Measurements from ENCODE around the gene DLGAP4.
"Not testable (repeated sequence)": the region's sequence is repeated elsewhere in the genome, so short reads cannot be mapped to it uniquely, and the experiment has no call there.

The DLGAP4 gene

GRCh38 chr20:36374995-36375394 lies 68.9 kb downstream of the DLGAP4 start:
- H3K4me3 ChIP-seq (ENCODE audit: low read depth, low read length), result no peak overlapping the region
- no peak for TF ChIP-seq CTCF (conservative IDR thresholded peaks at IDR 0.05; ENCODE audit: low read depth, low read length)
- DNase-seq (ENCODE audit: low read depth), result no peak

DNA sequence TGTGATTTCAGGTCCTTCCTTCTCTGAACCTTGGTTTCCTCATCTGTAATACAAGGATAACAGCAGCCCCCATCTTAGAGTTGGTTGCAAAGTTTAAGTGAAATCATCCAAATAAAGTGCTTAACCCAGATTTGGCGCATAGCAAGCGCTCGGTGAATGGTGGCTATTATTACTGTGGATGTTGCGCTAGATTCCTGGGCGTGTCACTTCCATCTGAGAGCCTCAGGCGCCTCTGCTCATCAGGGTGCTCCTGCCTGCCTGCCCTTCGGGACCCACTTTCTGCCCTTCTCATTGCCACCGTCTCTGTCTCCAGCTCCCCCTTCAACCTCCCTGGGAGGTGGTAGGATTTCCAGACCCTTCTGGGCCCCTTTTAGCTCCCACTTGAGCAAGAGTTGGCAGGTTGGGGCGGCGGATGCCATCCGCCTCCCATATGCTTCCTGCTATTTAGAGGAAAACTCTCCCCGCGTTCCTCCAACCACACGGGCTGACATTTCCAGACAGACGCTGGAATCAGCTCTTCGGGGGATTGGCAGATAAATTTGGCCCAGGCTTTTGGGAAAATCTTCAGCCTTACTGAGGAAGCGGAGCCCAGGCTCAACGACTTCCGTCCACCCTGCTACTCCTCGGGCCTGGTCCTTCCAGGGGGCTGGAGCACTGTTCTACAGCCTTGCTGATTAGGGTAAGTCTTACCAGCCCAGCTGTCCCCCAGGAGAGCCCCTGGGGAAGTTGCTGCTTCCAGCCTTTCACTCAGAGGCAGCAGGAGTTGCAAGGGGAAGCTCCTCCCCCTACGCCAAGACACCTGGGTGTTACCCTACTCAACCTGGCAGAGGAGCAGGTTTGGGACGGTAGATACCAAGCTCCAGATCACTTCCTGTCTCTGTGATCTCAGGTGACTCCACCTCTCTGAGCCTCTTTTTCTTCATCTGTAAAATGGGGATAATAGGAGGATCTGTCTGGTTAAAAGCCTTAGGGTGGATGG lies 71.5 kb downstream of the DLGAP4 start:
- no peak for TF ChIP-seq CTCF (conservative IDR thresholded peaks at IDR 0.05; ENCODE audit: low read depth, low read length)
- no peak overlapping the region for H3K4me3 ChIP-seq (ENCODE audit: low read depth, low read length)
- no peak for DNase-seq (ENCODE audit: low read depth)

GRCh38 chr20:36378686-36379085 lies 72.5 kb downstream of the DLGAP4 start:
- H3K4me3 ChIP-seq (ENCODE audit: low read depth, low read length), result no peak overlapping the region
- TF ChIP-seq CTCF (conservative IDR thresholded peaks at IDR 0.05; ENCODE audit: low read depth, low read length), result no peak
- no peak for DNase-seq (ENCODE audit: low read depth)

- not testable (repeated sequence) for H3K4me3 ChIP-seq (ENCODE audit: low read depth, low read length); DNase-seq (ENCODE audit: low read depth)
Observed at GRCh38 chr20:36379914-36380313, 73.8 kb downstream of the DLGAP4 start.

DNA sequence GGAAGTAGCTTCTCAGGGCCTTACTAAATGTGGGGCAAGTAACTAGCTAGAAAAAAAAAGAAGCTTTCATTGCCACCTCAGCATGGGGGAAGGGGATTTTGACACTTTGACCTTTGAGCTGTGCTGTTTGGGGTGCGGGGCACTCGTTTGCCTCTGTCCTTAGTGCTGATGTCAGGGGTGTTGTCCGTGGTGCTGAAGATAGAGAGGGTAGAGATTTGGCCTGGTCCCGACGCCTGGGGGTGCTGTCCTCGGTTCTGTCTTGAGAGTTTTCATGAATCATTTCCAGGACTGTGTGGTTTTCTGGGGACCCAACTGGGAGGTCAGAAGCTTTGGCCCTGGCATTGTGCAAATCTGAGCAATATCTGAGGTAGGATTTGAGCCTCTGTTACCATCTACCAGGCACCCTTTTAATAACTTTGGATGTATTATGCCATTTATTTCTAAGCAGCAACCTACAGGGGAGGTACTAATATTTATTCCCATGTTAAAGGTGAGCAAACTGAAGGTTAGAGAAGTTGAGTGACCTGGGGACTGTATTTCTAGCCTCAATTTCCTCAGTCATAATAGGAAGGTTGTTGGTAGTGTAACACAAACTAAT lies 78.0 kb downstream of the DLGAP4 start:
- peak; percentile 46 for TF ChIP-seq CTCF (conservative IDR thresholded peaks at IDR 0.05; ENCODE audit: low read depth, low read length)
- peak; percentile 45 for DNase-seq (ENCODE audit: low read depth)
- no peak overlapping the region for H3K4me3 ChIP-seq (ENCODE audit: low read depth, low read length)

DNA sequence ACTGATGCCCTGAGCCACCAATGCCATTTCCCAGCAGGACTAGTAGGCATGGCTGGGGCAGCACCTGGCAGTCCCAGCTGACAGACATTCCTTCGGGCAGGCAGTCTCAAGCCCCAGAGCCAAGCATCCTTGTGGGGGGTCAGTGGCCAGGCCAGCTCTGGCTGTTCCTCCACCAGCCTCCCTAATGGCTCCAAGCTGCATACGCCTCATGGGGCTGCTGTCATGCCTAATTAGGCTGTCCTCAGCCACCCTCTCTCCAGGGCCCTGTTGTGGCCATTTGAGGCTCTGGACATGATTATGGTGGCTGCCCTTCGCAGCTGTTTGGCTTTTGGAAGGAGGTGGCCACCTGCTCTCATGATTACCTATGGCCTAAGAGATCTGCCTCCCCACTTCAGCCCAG lies 79.4 kb downstream of the DLGAP4 start:
- TF ChIP-seq CTCF (conservative IDR thresholded peaks at IDR 0.05; ENCODE audit: low read depth, low read length), result no peak
- H3K4me3 ChIP-seq (ENCODE audit: low read depth, low read length), result no peak overlapping the region
- DNase-seq (ENCODE audit: low read depth), result no peak

GRCh38 chr20:36386236-36386635 lies 80.1 kb downstream of the DLGAP4 start:
- TF ChIP-seq CTCF (conservative IDR thresholded peaks at IDR 0.05; ENCODE audit: low read depth, low read length), result no peak
- no peak for DNase-seq (ENCODE audit: low read depth)
- H3K4me3 ChIP-seq (ENCODE audit: low read depth, low read length), result no peak overlapping the region
